ENCODE data around the gene LZTR1. TPM values are rescaled to one million over a fixed set of nuclear protein-coding genes. Genes with fewer than 3 reads are reported as not detected.

Gene LZTR1
- total RNA-seq, 8 experiments from 2014 or later: 19.0 to 47.1 (median 26.0) TPM

GRCh38 chr22:20983081-20983771 lies 1.1 kb downstream of the LZTR1 start:
- ATAC-seq (replicated peaks in 6 of 8): peak in 2 of 8 experiments; percentile 28 to 55
- H3K4me1 ChIP-seq (replicated peaks in 1 of 2): peaks cover 19 to 30% of the 10 kb centered on the region in 2 donors
- in situ Hi-C loops (cut with MboI; ENCODE audit: low pct_unique_long_range_greater_than_20kb in 2 of 9, low sequenced_read_pairs in 9 of 9, unreplicated experiment in 9 of 9): no loop called here
- 0 to 100% (median 75%) methylated on average over 1 to 4 of the region's 5 CpGs; no CpG with 5 or more reads in 1 of the 10 experiments for WGBS, 10 experiments
- H3K27ac ChIP-seq: peak overlapping the region in 1 of 2 donors; percentile 23
- peak overlapping the region; percentile 72 to 86 (median 84) for H3K4me3 ChIP-seq

- in situ Hi-C loops (cut with MboI; ENCODE audit: low pct_unique_long_range_greater_than_20kb in 2 of 9, low sequenced_read_pairs in 9 of 9, unreplicated experiment in 9 of 9): no loop called here
- no peak for ATAC-seq (replicated peaks in 6 of 8)
- WGBS, 10 experiments: 60 to 100% (median 96%) methylated on average over 1 to 4 of the region's 7 CpGs; no CpG with 5 or more reads in 5 of the 10 experiments
- H3K4me3 ChIP-seq: no peak overlapping the region
- H3K27ac ChIP-seq: no peak overlapping the region
- peaks cover 14% of the 10 kb centered on the region in 2 donors for H3K4me1 ChIP-seq (replicated peaks in 1 of 2)
Measured at GRCh38 chr22:20985720-20986119, 3.6 kb downstream of the LZTR1 start.

GRCh38 chr22:20986365-20986764 lies 4.3 kb downstream of the LZTR1 start:
- in situ Hi-C loops (cut with MboI; ENCODE audit: low pct_unique_long_range_greater_than_20kb in 2 of 9, low sequenced_read_pairs in 9 of 9, unreplicated experiment in 9 of 9): no loop called here
- Histone ChIP-seq H3K4me1 (replicated peaks in 1 of 2) (peaks cover 7 to 8% of the 10 kb centered on the region in 2 donors), H3K27ac (no peak overlapping the region), H3K4me3 (no peak overlapping the region)
- no peak for ATAC-seq (replicated peaks in 6 of 8)
- 86 to 100% (median 97%) methylated on average over 1 of the region's 1 CpG; no CpG with 5 or more reads in 1 of the 10 experiments for WGBS, 10 experiments

GRCh38 chr22:20987375-20987774 lies 5.3 kb downstream of the LZTR1 start:
- Histone ChIP-seq H3K4me1 (replicated peaks in 1 of 2) (peaks cover 6 to 7% of the 10 kb centered on the region in 2 donors), H3K4me3 (no peak overlapping the region), H3K27ac (no peak overlapping the region)
- ATAC-seq (replicated peaks in 6 of 8): no peak
- in situ Hi-C loops (cut with MboI; ENCODE audit: low pct_unique_long_range_greater_than_20kb in 2 of 9, low sequenced_read_pairs in 9 of 9, unreplicated experiment in 9 of 9): no loop called here
- 87 to 100% (median 100%) methylated on average over 1 to 8 of the region's 14 CpGs; no CpG with 5 or more reads in 7 of the 10 experiments for WGBS, 10 experiments

GRCh38 chr22:20988573-20989322 lies 6.7 kb downstream of the LZTR1 start:
- Histone ChIP-seq H3K27ac (no peak overlapping the region), H3K4me1 (replicated peaks in 1 of 2) (no peaks in the 10 kb centered on the region), H3K4me3 (no peak overlapping the region)
- WGBS, 10 experiments: 0 to 100% (median 69%) methylated on average over 1 to 4 of the region's 16 CpGs; no CpG with 5 or more reads in 5 of the 10 experiments
- no peak for ATAC-seq (replicated peaks in 6 of 8)
- in situ Hi-C loops (cut with MboI; ENCODE audit: low pct_unique_long_range_greater_than_20kb in 2 of 9, low sequenced_read_pairs in 9 of 9, unreplicated experiment in 9 of 9): no loop called here

GRCh38 chr22:20989323-20990138 lies 7.4 kb downstream of the LZTR1 start:
- no peak for ATAC-seq (replicated peaks in 6 of 8)
- Histone ChIP-seq H3K4me3 (no peak overlapping the region), H3K27ac (peak overlapping the region in 1 of 2 donors; percentile 46), H3K4me1 (replicated peaks in 1 of 2) (no peaks in the 10 kb centered on the region)
- WGBS, 10 experiments: 25 to 100% (median 82%) methylated on average over 1 to 4 of the region's 17 CpGs; no CpG with 5 or more reads in 4 of the 10 experiments
- in situ Hi-C loops (cut with MboI; ENCODE audit: low pct_unique_long_range_greater_than_20kb in 2 of 9, low sequenced_read_pairs in 9 of 9, unreplicated experiment in 9 of 9): no loop called here

- 72 to 100% (median 87%) methylated on average over 1 to 14 of the region's 21 CpGs; no CpG with 5 or more reads in 5 of the 10 experiments for WGBS, 10 experiments
- no peaks in the 10 kb centered on the region for H3K4me1 ChIP-seq (replicated peaks in 1 of 2)
- ATAC-seq (replicated peaks in 6 of 8): no peak
- peak overlapping the region in 1 of 2 donors; percentile 46 for H3K27ac ChIP-seq
- no peak overlapping the region for H3K4me3 ChIP-seq
- in situ Hi-C loops (cut with MboI; ENCODE audit: low pct_unique_long_range_greater_than_20kb in 2 of 9, low sequenced_read_pairs in 9 of 9, unreplicated experiment in 9 of 9): no loop called here
Measured at GRCh38 chr22:20990184-20991180, 8.4 kb downstream of the LZTR1 start.

- 67 to 100% (median 83%) methylated on average over 1 to 5 of the region's 24 CpGs; no CpG with 5 or more reads in 5 of the 10 experiments for WGBS, 10 experiments
- H3K27ac ChIP-seq: peak overlapping the region in 1 of 2 donors; percentile 41
- in situ Hi-C loops (cut with MboI; ENCODE audit: low pct_unique_long_range_greater_than_20kb in 2 of 9, low sequenced_read_pairs in 9 of 9, unreplicated experiment in 9 of 9): no loop called here
- peak in 1 of 8 experiments; percentile 9 for ATAC-seq (replicated peaks in 6 of 8)
- H3K4me1 ChIP-seq (replicated peaks in 1 of 2): no peaks in the 10 kb centered on the region
- no peak overlapping the region for H3K4me3 ChIP-seq
Measured at GRCh38 chr22:20991252-20992055, 9.4 kb downstream of the LZTR1 start.

- WGBS, 10 experiments: 76 to 98% (median 93%) methylated on average over 3 to 6 of the region's 7 CpGs; no CpG with 5 or more reads in 7 of the 10 experiments
- ATAC-seq (replicated peaks in 6 of 8): no peak
- Histone ChIP-seq H3K4me3 (no peak overlapping the region), H3K4me1 (replicated peaks in 1 of 2) (no peaks in the 10 kb centered on the region), H3K27ac (peak overlapping the region in 1 of 2 donors; percentile 41)
- in situ Hi-C loops (cut with MboI; ENCODE audit: low pct_unique_long_range_greater_than_20kb in 2 of 9, low sequenced_read_pairs in 9 of 9, unreplicated experiment in 9 of 9): no loop called here
Measured at GRCh38 chr22:20992056-20992442, 10.0 kb downstream of the LZTR1 start.

- Histone ChIP-seq H3K27ac (peak overlapping the region; percentile 28 to 41), H3K4me1 (replicated peaks in 1 of 2) (no peaks in the 10 kb centered on the region), H3K4me3 (no peak overlapping the region)
- ATAC-seq (replicated peaks in 6 of 8): no peak
- in situ Hi-C loops (cut with MboI; ENCODE audit: low pct_unique_long_range_greater_than_20kb in 2 of 9, low sequenced_read_pairs in 9 of 9, unreplicated experiment in 9 of 9): no loop called here
- WGBS, 10 experiments: 40 to 100% (median 79%) methylated on average over 1 to 8 of the region's 21 CpGs; no CpG with 5 or more reads in 4 of the 10 experiments
Measured at GRCh38 chr22:20992456-20993303, 10.6 kb downstream of the LZTR1 start.

Measured in motor neuron (in vitro differentiated cells).